ENCODE measurements around the gene TUBGCP3.
"Not testable (repeated sequence)": the region's sequence is repeated elsewhere in the genome, so short reads cannot be mapped to it uniquely, and the experiment has no call there.

TUBGCP3 gene

DNA sequence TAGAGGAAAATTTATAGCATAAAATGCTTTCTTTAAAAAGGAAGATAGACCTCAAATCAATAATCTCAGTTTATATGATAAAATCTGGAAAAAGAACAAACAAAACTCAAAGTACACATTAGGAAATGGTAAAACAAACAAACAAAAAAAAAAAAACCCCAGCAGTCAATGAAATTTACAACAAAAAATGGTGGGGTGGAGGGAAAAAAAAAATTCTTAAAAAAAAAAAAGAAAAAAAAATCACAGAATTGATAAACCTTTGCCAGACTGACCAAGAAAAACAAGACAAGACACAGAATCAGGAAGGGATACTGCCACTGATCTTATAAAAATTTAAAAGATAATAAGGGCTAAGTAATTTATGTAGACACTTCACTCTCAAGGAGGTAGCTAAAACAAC, 11.2 kb downstream of the TUBGCP3 start:
- no peak for DNase-seq (ENCODE audit: low read depth in 1 of 2, low spot score in 1 of 2)

DNA sequence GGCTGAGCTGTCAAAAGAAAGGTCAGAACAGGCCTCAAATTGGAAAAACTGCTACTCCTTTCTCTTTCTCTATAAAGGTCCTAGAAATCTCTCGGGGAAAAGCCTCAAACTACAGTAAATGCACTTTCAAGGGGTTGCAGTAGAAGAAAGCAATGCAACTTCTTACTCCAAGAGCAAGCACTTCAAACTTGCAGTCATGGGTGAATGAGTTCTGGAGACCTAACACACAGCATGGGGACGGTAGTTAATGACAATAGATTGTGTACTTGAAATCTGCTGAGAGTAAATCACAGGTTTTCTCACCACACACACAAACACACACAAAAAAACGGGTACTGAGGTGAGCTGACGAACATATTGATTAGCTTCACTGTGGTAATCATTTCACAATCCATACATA, 11.8 kb downstream of the TUBGCP3 start:
- no peak for DNase-seq (ENCODE audit: low read depth in 1 of 2, low spot score in 1 of 2)

DNA sequence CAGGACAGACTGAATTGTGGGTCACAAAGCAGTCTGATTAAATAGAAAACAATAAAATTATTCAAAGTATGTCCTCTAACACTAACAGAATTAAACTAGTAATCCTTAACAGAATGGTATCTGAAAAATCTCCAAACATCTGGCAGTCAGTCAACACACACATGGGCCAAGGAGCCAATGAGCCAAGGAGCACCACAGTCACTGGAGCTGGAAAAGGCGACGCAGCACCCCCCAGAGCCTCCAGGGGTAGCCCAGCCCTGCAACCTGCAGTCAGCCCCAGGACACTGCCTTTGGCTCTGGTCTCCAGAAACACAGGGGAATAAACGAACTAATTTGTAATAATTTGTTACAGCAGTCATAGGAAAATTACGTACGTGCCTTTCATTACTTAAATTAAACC, 12.3 kb downstream of the TUBGCP3 start:
- DNase-seq (ENCODE audit: low read depth in 1 of 2, low spot score in 1 of 2) = no peak

DNA sequence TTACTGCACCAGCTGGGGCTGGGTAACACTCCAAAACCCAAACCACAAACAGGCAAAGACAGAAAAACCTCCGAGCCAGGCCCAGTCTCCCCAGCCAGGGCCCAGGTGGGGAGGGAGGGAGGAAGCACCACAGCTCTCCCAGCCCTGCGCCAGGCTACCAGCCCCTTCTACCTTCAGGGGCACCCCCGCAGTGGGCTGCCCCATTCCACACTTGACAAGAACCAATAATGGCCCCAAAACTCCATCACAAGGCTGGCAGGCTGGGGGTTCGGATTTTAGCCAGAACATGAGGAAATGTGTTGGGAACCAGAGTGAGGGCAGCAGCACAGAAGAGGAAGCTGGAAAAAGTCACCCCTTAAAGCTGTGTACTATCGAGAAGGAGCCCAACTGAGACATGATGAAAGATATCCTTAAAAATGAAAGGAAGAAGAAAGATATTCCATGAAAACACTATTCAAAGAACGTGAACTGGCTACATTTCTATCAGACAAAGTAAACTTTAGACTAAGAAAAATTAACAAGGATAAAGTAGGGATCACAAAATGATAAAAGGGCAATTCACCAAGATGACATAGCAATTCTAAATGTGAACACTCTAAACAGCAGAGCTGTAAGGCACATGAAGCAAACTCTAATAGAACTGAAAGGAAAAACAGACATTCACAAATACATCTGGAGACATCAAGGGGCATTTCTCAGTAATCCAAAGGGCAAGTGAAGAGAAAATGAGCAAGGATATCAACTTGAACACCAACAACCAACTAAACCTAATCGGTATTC, 12.9 kb downstream of the TUBGCP3 start:
- DNase-seq (ENCODE audit: low read depth in 1 of 2, low spot score in 1 of 2) = no peak

DNA sequence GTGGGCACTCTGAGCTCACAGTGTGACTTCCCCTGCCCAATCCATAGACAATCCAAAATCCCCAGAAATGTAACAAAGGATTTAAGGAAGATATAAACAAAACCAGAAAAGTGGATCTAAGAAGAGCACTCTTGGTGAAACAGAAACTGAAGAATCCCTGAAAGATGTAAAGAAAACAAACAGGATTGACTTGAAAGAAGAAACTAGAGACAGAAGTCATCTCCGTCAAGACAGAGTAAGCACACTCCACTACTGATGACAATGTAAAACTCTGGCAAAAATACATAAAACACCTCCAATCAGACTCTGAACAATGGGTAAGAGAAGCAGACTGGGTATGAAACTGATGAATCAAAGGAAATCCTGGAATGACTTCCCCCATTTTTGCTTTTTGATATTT, 13.5 kb downstream of the TUBGCP3 start:
- no peak for DNase-seq (ENCODE audit: low read depth in 1 of 2, low spot score in 1 of 2)

DNA sequence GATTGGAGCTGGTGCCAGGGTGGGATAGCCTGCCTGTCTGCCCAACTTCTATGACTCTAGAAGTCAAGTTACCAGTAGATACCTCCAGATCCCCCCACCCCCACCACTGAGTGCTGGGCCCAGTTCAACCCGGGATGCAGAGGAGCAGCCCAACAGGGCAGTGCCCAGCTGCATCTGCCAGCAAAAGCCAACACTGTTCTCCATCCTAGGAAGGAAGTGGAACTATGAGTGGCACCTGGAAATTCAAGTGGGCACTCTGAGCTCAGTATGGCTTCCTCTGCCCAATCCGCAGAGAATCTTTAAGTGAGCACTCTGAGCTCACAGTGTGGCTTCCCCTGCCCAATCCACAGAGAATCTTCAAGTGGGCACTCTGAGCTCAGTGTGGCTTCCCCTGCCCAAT, 14.2 kb downstream of the TUBGCP3 start:
- no peak for DNase-seq (ENCODE audit: low read depth in 1 of 2, low spot score in 1 of 2)

DNA sequence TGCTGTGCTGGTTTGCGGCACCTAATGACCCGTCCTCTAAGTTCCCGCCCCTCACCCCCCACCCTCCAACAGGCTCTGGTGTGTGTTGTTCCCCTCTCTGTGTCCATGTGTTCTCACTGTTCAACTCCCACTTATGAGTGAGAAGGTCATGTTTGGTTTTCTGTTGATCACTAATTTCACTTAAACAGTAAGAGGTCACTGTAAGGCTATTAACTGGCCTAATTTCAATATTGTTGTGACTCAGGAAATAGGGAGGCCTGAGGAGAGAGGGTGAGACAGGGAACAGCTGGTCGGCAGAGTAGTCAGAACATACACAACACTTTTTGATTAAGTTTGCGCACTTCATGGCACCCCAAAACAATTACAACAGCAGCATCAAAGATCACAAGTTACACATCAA, 15.6 kb downstream of the TUBGCP3 start:
- no peak for DNase-seq (ENCODE audit: low read depth in 1 of 2, low spot score in 1 of 2)

DNA sequence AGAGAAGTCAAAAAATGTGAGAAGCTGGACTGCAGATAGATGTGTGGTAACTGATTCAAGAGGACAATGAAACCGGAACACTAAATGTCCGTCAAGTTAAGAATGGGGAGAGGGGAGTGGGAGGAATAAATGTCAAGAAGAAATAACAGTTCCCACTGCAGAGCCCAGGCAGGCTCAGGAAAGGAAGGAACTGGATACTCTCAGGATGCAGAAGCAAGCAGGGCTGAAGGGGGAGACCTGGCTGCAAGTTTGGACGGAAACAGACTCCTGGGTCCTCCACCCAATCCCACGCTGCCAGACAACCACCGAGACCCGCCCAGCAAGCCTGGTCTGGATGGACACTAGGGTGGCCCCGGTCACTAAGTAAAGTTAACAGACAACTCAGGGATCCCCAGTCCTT, 18.1 kb downstream of the TUBGCP3 start:
- DNase-seq (ENCODE audit: low read depth in 1 of 2, low spot score in 1 of 2) = no peak

DNA sequence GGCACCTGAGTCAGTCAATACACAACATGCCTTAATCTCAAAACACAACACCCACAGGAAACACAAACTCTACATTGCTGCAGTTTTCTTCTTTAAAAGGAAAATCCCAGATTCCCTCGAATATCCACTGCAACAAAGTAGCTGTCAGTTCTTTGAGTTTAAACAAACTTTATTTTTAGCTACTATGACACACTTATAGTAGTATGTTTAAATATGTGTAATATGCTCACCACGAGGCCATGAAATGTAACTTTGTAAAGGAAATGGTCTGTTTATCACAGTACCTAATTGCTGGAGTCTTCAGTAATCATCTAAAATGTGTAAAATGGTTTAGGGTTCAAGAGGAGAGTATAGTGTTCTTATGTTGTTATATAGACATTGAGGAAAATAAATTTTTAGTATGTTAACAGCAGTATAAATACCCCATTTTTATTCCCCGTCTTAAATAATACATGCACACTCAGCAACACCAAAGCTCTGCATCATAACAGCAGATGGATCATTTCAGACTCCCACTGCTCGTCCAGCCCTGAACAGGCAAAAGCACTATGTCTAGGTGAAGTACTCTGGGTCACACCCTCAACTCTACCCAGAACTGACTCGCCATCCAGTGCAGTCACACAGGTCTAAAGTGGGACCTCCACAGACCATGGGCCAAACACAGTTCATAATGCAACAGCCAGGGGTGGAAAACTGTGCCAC, 20.6 kb downstream of the TUBGCP3 start:
- DNase-seq (ENCODE audit: low read depth in 1 of 2, low spot score in 1 of 2) = no peak

DNA sequence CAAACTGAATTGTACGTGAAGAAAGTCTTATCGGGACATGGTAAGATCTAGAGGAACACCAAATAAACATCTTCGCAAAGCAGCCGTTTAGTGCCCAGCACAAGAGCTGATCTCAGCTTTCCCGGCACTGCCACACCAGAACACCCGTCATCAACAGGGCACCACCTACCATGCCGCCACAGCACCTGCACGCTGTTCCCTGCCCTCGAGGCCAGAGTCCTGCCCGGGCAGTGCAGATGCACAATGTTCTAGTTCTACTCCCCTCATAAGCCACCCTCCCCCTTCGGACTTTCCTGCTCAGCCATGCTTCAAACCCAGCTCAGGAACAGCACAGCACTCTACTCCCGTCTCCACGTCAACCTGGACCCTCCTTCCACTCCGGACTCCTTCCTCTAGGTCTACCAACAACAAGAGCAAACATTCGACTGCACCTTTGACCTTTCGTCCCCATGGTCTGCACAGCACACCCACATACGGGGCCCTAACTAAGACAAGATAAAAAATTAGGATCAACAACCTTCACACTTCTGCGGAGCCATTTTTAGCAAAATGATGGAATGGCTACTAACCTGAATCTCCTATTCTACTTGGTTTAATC, 25.1 kb downstream of the TUBGCP3 start:
- DNase-seq (ENCODE audit: low read depth in 1 of 2, low spot score in 1 of 2) = no peak

DNA sequence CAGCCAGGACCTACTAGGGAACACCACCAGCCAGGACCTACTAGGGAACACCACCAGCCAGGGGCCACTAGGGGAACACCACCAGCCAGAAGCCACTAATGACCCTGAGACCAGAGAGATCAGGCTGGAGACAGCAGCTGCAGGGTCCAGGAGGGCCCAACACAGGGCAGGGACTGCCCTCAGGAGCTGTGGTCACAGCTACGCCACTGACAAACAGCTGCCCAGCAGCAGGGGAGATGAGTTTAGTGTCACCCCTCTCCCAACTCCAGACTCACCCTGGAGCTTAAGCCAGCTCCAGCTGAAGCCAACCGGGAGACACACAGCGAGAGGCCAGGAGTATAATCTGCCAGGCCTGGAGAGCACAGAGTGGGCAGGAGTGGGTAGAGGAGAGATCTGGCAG, 25.7 kb downstream of the TUBGCP3 start:
- no peak for DNase-seq (ENCODE audit: low read depth in 1 of 2, low spot score in 1 of 2)

DNA sequence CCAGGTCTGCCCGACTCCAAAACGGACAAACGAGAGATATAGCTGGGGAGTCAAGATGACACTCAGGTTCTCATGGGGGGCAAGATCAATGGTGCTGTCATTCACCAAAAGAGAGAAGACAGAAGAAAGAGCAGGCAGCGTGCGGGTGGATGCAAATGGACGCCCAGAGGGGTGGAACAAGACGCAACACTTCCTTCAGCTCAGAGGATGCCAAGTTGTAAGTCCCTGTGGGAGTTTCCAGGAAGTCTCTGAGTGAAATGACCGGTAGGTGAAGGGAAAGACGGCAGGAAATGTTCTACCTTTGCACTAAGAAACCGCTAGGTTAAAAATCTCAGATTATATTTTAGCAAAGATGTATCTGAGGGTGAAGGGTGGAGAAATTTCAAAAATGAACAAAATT, 26.5 kb downstream of the TUBGCP3 start:
- no peak for DNase-seq (ENCODE audit: low read depth in 1 of 2, low spot score in 1 of 2)

DNA sequence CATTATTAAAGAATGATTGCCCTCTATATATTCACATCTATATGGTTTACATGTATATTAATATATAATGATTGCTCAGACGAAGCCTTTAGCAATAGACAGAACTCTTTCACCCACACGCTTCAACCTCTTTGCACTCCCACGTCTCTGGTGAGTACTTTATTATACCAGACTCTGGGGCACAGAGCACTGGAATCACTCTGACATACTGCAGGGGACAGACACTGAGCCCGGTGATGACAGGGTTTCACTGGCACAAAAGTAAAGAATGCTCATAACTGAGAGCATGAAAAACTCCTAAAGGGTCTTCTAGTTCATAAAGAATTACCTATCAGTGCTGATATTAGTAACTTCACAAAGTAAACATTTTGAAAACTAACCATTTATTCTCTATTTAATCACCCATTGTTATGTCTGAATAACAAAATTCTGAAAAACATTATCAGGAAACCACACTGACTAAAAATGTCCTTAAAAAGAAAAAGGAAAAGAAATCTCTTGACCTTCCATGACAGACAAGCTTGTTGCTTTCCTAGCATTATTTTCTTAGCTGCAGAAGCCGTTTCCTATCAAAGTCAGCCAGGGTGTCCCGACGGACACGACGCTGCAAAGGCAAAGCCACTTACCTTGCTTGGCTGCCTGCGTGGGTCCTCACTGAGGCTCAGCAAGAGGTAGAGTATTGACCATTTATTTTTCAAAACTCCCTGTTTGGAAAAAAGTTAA, 29.1 kb downstream of the TUBGCP3 start:
- no peak for DNase-seq (ENCODE audit: low read depth in 1 of 2, low spot score in 1 of 2)

DNA sequence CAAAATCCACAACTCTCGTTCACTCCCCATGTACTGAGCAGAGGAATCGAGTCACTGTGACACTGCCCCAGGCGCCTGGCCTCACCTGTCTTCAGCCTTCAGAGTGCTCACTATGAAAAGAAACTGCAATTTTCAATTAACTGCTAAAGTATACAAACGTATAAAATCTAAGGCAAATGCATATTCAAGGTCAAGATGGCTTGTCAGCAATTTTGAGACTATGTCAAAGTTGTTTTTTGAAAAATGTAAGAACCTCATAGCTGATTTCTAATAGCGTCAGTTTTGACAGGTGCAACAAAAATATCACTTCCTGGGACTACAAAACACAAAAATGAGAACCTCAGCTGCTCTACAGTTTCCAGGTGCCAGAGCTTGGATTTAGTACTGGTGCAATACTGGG, 31.4 kb downstream of the TUBGCP3 start:
- no peak for DNase-seq (ENCODE audit: low read depth in 1 of 2, low spot score in 1 of 2)

DNA sequence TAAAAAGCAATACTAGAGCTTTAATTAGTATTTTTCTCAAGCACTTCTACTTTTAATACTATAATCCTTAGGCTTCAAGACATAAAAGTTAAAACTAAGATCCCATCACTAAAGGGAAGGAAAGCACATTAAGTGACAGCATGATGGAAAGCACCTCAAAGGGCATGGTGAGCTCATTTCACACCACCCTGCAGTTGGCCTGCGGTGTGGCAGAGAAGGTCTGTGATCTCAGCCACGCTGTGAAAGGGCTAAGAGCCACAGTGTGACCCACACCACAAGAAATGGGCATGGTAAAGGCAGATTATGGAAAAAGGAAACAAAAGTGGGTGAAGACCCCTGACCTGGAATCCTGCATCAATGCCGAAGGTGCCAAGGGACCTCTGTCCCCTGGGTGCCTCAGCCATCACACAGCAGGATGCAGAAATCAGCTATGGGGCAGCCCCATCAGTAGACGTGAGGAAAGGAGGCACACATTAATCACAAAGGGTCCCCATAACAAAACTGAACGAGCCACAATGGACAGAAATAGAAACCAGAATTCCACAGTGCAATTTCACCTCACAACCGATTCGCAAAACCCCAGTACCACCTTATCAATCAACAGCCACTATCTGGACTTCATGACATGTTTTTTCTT, 33.6 kb downstream of the TUBGCP3 start:
- DNase-seq (ENCODE audit: low read depth in 1 of 2, low spot score in 1 of 2) = no peak

DNA sequence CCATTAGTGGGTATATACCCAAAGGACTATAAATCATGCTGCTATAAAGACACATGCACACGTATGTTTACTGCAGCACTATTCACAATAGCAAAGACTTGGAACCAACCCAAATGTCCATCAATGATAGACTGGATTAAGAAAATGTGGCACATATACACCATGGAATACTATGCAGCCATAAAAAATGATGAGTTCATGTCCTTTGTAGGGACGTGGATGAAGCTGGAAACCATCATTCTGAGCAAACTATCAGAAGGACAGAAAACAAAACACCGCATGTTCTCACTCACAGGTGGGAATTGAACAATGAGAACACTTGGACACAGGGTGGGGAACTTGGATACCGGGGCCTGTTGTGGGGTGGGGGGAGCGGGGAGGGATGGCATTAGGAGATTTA, 39.0 kb downstream of the TUBGCP3 start:
- not testable (repeated sequence) for DNase-seq (ENCODE audit: low read depth in 1 of 2, low spot score in 1 of 2)

DNA sequence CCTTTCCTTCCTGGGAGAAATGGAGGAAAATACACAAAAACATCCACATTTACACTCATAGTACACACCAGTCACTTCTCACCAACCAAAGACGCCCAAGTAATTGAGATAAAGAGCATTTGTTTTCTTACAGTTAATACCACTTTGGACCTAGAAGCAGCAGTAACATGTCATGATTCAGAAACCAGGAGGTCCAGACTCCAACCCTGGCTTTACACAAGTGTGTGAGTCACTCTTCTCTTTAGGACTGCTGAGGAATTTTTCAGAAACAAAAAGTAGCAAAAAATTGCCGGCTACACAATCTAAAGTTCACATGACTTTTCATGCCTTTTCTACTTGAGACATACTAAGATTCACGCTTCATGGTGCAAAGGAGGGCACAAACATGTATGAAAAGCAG, 42.1 kb downstream of the TUBGCP3 start:
- DNase-seq (ENCODE audit: low read depth in 1 of 2, low spot score in 1 of 2) = no peak

DNA sequence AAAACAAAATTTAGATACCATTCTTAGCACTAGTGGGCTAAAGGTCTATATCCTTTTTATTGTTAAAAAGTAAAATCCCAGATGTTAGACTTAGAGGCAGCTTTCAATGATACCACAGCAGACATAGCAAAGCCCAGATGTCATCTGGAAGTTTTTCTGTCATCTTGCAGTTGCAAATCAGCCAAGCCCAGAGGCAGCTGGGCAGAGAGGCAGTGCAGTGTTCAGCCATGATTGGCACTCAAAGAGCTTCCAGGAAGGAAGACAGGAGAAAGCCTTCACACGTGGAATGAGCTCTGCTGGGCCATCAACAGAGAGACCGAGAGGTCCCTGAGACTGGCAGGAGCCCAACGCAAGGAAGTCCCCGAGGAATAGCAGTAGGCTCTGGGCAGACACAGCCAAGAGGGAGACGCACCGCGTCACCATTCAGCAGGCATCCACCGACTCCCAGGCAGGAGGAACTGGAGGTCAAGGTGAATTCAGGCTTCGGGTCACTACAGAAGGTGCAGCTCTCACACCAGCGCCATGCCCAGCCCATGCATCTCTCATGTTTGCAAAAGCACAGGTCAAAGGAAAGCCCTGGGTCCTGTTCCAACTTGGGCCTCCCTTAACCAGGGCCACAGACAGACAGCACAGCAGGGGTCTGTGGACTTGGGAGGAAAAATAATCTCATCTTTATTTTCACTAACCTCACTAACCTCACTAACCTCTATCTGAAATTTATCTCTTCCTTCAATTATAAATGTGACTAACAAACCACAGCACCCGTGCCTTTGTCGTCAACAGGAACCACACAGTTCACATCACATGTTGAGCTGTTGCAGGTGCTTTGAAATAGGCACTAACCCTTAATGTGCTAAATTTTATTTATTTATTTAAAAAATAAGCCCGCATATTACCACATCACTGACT, 54.9 kb downstream of the TUBGCP3 start:
- DNase-seq (ENCODE audit: low read depth in 1 of 2, low spot score in 1 of 2) = no peak

DNA sequence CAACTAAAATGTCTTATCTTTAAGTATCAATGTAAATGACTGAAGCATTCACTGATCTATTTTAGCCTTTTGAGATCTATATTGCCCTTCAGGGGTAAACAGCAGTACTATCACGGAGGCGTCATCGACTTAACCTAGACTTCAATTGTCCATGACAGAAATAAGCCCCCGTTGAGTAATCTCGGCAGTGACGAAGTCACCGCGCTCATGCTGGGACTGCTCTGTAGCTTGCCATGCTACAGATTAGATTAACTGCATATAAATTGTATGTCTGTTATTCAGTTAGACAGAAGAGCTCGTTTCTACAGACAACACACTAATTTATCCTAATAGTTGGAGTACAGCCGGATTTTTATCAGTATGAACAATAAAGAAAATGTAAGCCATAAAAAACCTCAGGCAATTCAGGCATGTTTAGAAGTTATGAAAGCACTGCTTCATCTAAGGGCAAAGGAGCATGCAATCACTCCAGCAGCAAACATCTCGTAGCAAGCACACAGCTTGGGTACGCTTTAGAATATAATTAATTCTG, 56.6 kb downstream of the TUBGCP3 start:
- no peak for DNase-seq (ENCODE audit: low read depth in 1 of 2, low spot score in 1 of 2)

DNA sequence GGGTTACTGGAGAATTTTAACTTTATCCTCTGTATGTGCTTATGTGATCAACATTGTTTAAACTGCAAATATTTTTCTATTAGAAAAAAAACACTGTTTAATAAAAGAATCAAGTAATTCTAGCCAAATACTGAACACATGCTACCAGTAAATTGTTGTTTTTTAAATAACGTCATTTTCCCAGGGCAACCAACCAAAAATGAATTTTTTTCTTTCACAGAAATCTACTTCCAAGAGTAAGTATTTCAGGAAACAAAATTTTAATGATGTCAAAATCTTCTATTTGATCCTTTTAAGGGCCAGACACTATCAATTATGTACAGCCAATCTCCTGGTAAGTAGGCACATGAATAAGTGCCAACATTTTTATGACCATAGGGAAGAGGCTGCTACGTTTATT, 57.1 kb downstream of the TUBGCP3 start:
- no peak for DNase-seq (ENCODE audit: low read depth in 1 of 2, low spot score in 1 of 2)
